Keratinocyte (primary cell): ENCODE measurements around the gene SIVA1. TPM values are rescaled to one million over a fixed set of nuclear protein-coding genes. Genes with fewer than 3 reads are reported as not detected.

Experiments used
- DNase-seq: peaks from one replicate; pipeline ENCODE4 v3.0.0-alpha.2; 2011; ENCODE audit warnings: low read depth, missing footprints, low spot score
- FAIRE-seq: peaks from 2 replicates; lab custom pipeline; 2011; peaks lifted over from hg19 to GRCh38; lab: Jason Lieb, UNC
- H2AFZ ChIP-seq: 2 replicates; pipeline ENCODE4 v1.6.0; 2012; ENCODE audit warnings: low read length, control low read depth, inconsistent platforms; ENCODE audit not compliant: control insufficient read depth
- H3K27ac ChIP-seq: 2 replicates; pipeline ENCODE4 v1.5.1; 2011; ENCODE audit warnings: low read length; ENCODE audit not compliant: control insufficient read depth, insufficient read depth
- H3K27me3 ChIP-seq: 3 replicates; pipeline ENCODE4 v1.6.0; 2011; ENCODE audit warnings: low read length; ENCODE audit not compliant: control insufficient read depth, insufficient read depth; ENCODE audit errors: extremely low read depth
- H3K36me3 ChIP-seq, 2 experiments: 2 replicates in 1 of 2; 3 replicates in 1 of 2; pipeline ENCODE4 v1.5.1; 2011; ENCODE audit warnings: low read length in 2 of 2, mild to moderate bottlenecking in 1 of 2; ENCODE audit not compliant: control insufficient read depth in 2 of 2, insufficient read depth in 2 of 2; ENCODE audit errors: extremely low read depth in 1 of 2
- H3K4me1 ChIP-seq: 3 replicates; pipeline ENCODE4 v1.5.1; 2011; ENCODE audit warnings: low read length; ENCODE audit not compliant: control insufficient read depth, insufficient read depth; ENCODE audit errors: extremely low read depth
- H3K4me2 ChIP-seq: 3 replicates; pipeline ENCODE4 v1.6.0; 2011; ENCODE audit warnings: low read depth, low read length; ENCODE audit not compliant: control insufficient read depth, insufficient read depth; ENCODE audit errors: extremely low read depth
- H3K4me3 ChIP-seq, 3 experiments: fragments of 200-600 bp in 1 of 3; sonication (generic) in 1 of 3; 2 replicates in 2 of 3; 3 replicates in 1 of 3; pipeline ENCODE4 v1.5.1; 2011 to 2016; ENCODE audit warnings: low read length in 3 of 3, mild to moderate bottlenecking in 3 of 3, control low read depth in 2 of 3, inconsistent platforms in 1 of 3, low read depth in 1 of 3, mixed read lengths in 1 of 3, mixed run types in 1 of 3, moderate library complexity in 1 of 3; ENCODE audit not compliant: control insufficient read depth in 2 of 3, insufficient read depth in 2 of 3; ENCODE audit errors: extremely low read depth in 1 of 3
- H3K79me2 ChIP-seq: 2 replicates; pipeline ENCODE4 v1.6.0; 2012; ENCODE audit warnings: low read length; ENCODE audit not compliant: control insufficient read depth, insufficient read depth
- H3K9ac ChIP-seq: 3 replicates; pipeline ENCODE4 v1.6.0; 2011; ENCODE audit warnings: low read length; ENCODE audit not compliant: control insufficient read depth, insufficient read depth; ENCODE audit errors: extremely low read depth
- H3K9me1 ChIP-seq: 3 replicates; pipeline ENCODE4 v1.6.0; 2011; ENCODE audit warnings: low read length; ENCODE audit not compliant: control insufficient read depth, insufficient read depth; ENCODE audit errors: extremely low read depth
- H3K9me3 ChIP-seq: 2 replicates; pipeline ENCODE4 v1.5.1; 2012; ENCODE audit warnings: low read depth, low read length; ENCODE audit not compliant: control insufficient read depth
- H4K20me1 ChIP-seq: 3 replicates; pipeline ENCODE4 v1.6.0; 2011; ENCODE audit warnings: low read length; ENCODE audit not compliant: control insufficient read depth, insufficient read depth; ENCODE audit errors: extremely low read depth
- CTCF ChIP-seq, 3 experiments: IDR thresholded peaks in 1 of 3; conservative IDR thresholded peaks in 1 of 3; optimal IDR thresholded peaks in 1 of 3; 2 replicates in 2 of 3; 3 replicates in 1 of 3; pipeline versions ENCODE3 to v1.5.1; 2011; ENCODE audit warnings: low read length in 3 of 3, mild to moderate bottlenecking in 3 of 3, moderate library complexity in 2 of 3, control low read depth in 1 of 3, inconsistent platforms in 1 of 3; ENCODE audit not compliant: insufficient read depth in 2 of 3; ENCODE audit errors: extremely low read depth in 1 of 3
- EZH2 ChIP-seq: IDR thresholded peaks from one replicate; pipeline ENCODE4 v1.6.1; 2012; ENCODE audit warnings: inconsistent platforms, mild to moderate bottlenecking, low read length, moderate library complexity
- dilution Hi-C: fragments of 300-500 bp; cut with MboI; formaldehyde crosslinking; loops from one replicate; pipeline ENCODE4 v1.7.0; 2020; ENCODE audit warnings: low sequenced_read_pairs; ENCODE audit not compliant: extremely low pct_ligation_motif_present
- polyA plus RNA-seq, 5 experiments: library from polyadenylated mRNA; depleted of rRNA in 3 of 5; stranded (reverse) in 3 of 5; stranded (forward) in 1 of 5; unstranded in 1 of 5; fragments of >200 nt; gene quantifications; 1 replicate in 1 of 5; 2 replicates in 3 of 5; 3 replicates in 1 of 5; pipeline versions ENCODE4 v1.2.1 to v1.2.3, GENCODE V29; 2011 to 2012; ENCODE audit warnings: missing spikeins in 2 of 5, low read depth in 1 of 5, low replicate concordance in 1 of 5

SIVA1 gene
- polyA plus RNA-seq, 1 donor (not counting 4 experiments of a cell fraction or from before 2014, with no cell fraction given), result 35.3 TPM

- no peak overlapping the region for H3K27ac ChIP-seq
- no peak overlapping the region for H3K9ac ChIP-seq
- peaks cover 5 to 7% of the 10 kb centered on the region in 2 experiments for H3K36me3 ChIP-seq
- no peaks in the 10 kb centered on the region for H3K27me3 ChIP-seq
- no peak for FAIRE-seq
- H3K4me1 ChIP-seq, result no peaks in the 10 kb centered on the region
- H3K4me3 ChIP-seq, result no peak overlapping the region
- dilution Hi-C loops, result no loop called here
- H4K20me1 ChIP-seq, result no peaks in the 10 kb centered on the region
- H3K79me2 ChIP-seq, result no peaks in the 10 kb centered on the region
- no peak for TF ChIP-seq CTCF (optimal IDR thresholded peaks at IDR 0.05 in 1 of 3, IDR thresholded peaks at IDR 0.05 in 1 of 3, conservative IDR thresholded peaks at IDR 0.05 in 1 of 3; ENCODE audit: extremely low read depth in 1 of 3, insufficient read depth in 2 of 3, low read length in 3 of 3)
- no peak for TF ChIP-seq EZH2
- no peak overlapping the region for H3K4me2 ChIP-seq
- H2AFZ ChIP-seq, result no peak overlapping the region
- H3K9me1 ChIP-seq, result no peaks in the 10 kb centered on the region
- DNase-seq, result no peak
- H3K9me3 ChIP-seq, result no peaks in the 10 kb centered on the region
Observed at GRCh38 chr14:104766256-104766862, 13.4 kb downstream of the SIVA1 start.

- H3K4me2 ChIP-seq, result no peak overlapping the region
- H4K20me1 ChIP-seq, result no peaks in the 10 kb centered on the region
- no peak overlapping the region for H3K4me3 ChIP-seq
- H3K79me2 ChIP-seq, result no peaks in the 10 kb centered on the region
- dilution Hi-C loops, result no loop called here
- peaks cover 9 to 14% of the 10 kb centered on the region in 2 experiments for H3K36me3 ChIP-seq
- no peaks in the 10 kb centered on the region for H3K27me3 ChIP-seq
- no peak overlapping the region for H3K9ac ChIP-seq
- H3K9me1 ChIP-seq, result no peaks in the 10 kb centered on the region
- no peak overlapping the region for H2AFZ ChIP-seq
- no peak for FAIRE-seq
- no peak overlapping the region for H3K27ac ChIP-seq
- no peaks in the 10 kb centered on the region for H3K9me3 ChIP-seq
- TF ChIP-seq EZH2, result no peak
- TF ChIP-seq CTCF (optimal IDR thresholded peaks at IDR 0.05 in 1 of 3, IDR thresholded peaks at IDR 0.05 in 1 of 3, conservative IDR thresholded peaks at IDR 0.05 in 1 of 3; ENCODE audit: extremely low read depth in 1 of 3, insufficient read depth in 2 of 3, low read length in 3 of 3), result no peak
- no peak for DNase-seq
- no peaks in the 10 kb centered on the region for H3K4me1 ChIP-seq
Observed at GRCh38 chr14:104766863-104767633, 14.1 kb downstream of the SIVA1 start.
